NCI-H69 (cell line): ENCODE measurements around the gene TMEM127.

ENCODE experiments used
- DNase-seq: peaks from one replicate; lab custom pipeline; 2025; lab: John Stamatoyannopoulos, UW

The TMEM127 gene

DNA sequence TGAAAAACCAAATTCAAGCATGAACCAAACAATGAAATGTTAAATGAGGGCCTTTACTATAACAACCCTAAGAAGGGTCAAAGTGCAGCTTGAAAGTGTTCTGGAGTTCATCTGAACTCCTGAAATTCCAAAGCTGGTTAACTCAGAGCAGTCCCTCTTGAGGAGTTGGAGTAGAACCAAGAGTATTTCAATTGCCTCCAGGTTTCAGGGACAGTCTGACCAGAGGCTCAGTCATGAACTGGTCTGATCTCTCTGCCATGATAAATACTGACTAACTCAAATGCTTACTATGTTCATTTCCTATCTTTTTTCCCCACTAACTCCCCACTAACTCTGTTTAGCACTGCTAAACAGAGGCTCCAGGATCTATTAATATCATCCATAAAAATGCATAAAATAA, 59.9 kb downstream of the TMEM127 start:
- no peak for DNase-seq

DNA sequence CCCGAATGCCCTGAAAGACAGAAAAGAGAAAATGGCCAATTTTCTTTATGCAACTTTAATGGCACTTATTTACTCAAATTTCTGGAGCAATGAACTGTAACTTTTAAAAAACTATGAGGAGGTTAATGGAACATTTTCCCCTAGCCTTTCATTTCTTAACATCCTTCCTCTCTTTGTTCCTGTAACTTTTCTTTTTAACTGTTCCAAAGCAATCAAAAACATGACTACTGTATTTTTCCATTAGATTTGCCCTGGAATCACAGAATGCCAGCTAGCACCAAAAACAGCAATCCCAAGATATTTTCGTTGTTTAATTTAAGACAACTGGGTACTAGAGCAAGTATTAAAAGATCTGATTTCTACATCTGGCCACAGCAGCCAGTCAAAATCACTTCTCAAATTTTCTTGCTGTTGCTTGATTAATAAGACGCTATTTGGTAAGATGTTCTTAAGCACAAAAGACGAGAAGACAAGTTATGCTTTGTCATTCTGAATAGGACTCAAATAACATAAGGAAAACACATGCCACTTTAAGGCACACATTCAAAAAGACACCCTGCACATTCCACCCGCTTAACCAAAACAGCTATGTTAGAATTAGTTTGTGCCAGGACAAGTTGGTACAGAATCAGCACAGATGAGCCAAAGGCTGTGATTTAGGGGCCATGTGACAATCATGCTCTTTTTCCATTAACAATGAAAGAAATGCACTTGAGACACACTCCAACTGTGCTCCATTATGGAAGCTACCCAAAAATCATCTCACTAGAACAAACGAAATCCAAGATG, 60.8 kb downstream of the TMEM127 start:
- DNase-seq = peak; percentile 15

DNA sequence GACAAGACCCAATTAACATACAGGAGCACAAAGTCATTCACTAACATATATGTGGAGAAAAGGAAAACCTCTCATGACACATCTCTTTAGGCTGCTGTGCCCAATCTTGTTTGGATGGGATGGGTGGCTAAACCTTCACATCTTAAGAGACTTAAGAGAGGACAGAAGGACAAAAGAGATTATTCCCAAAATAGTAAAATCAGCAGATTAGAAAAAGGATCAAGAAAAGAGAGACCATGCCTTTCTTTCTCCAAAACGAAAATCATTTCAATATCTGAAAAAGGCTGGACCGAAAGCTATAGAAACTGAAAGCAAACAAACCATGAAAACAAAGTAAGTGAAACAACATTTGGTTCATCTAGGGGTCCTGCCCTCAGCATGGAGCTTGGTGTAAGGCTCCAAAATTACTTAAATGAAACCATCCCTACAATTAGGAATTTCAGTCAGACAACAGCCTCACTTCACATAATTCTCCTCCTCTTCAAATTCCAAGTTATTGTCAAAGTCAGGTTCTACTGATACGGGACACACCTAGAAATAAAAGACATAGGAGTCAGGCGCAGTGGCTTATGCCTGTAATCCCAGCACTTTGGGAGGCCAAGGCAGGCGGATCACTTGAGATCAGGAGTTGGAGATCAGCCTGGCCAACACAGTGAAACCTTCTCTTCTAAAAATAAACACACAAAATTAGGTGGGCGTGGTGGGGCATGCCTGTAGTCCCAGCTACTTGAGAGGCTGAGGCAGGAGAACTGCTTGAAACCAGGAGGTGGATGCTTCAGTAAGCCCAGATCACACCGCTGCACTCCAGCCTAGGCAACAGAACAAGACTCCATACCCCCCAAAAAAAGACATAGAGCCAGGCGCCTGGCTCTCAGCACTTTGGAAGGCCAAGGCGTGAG, 62.4 kb downstream of the TMEM127 start:
- no peak for DNase-seq

DNA sequence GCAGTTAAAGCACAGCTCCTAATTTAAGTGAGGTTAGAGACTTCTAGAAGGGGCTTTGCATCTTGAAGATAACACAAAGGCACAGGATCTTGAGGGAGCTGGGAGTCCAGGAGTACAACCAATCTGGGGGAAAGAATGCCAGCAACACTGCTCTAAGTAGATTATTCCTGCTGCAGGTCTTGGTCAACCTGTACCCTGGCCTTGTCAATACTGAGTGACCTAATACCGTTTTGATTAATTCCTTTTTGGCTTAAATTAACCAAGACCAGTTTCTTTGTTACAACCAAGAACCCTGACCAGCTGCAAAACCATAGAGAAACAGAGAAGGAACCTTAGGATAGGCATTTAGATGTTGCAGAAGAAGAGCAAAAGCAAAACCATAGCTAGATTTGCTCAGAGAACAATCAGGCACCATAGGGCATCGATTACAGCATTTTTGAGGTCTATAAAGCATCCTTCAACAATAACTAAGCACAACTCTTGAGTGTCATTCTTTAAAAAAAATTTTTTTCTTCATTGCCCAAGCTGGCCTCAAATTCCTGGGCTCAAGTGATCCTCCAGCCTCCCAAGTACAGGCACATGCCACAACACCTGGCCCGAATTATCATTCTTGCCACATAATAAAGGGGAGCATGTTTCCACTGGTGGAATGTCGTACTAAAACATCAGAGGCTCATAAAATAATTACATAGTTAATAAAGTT, 63.5 kb downstream of the TMEM127 start:
- no peak for DNase-seq

DNA sequence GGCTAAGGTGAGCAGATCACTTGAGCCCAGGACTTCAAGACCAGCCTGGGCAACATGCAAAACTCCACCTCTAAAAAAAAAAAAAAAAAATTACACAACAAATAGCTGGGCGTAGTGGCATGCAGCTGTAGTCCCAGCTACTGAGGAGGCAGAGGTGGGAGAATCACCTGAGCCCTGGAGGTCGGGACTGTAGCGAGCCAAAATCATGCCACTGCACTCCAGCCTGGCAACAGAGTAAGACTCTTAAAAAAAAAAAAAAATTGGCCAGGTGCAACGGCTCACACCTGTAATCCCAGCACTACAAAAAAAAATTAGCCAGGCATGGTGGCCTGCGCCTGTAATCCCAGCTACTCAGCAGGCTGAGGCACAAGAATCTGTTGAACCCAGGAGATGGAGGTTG, 64.5 kb downstream of the TMEM127 start:
- no peak for DNase-seq

DNA sequence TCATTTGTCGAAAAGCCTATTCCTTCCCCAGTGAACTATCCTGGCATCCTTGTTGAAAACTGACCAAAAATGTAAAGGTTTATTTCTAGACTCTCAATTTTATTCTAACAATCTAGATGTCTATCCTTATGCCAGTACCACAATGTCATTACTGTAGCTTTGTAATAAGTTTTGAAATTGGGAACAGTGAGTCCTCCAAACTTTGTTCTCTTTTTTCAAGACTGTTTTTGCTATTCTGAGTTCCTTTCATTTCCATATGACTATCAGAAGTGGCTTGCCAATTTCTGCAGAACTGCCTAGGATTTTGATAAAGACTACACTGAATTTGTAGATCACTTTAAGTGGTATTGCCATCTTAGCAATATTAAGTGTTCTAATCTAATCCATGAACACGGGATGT, 66.9 kb downstream of the TMEM127 start:
- DNase-seq = no peak
